Kidney (tissue), 22 donors: ENCODE data around the gene STAMBPL1. TPM values are rescaled to one million over a fixed set of nuclear protein-coding genes. Genes with fewer than 3 reads are reported as not detected.

Experiments
- DNase-seq, 5 donors: peaks; one replicate each; pipeline ENCODE4 v3.0.0-alpha.2; 2013 to 2020
- FAIRE-seq: peaks from 2 replicates; lab custom pipeline; 2012; peaks lifted over from hg19 to GRCh38; lab: Jason Lieb, UNC
- H3K27ac ChIP-seq, 2 donors: one replicate each; pipeline ENCODE4 v1.7.0; 2013; ENCODE audit warnings: low read depth in 2 of 2, low read length in 2 of 2, inconsistent platforms in 1 of 2
- H3K27me3 ChIP-seq: one replicate; pipeline ENCODE4 v1.7.1; 2013; ENCODE audit warnings: low read length, inconsistent platforms; ENCODE audit not compliant: control insufficient read depth, insufficient read depth
- H3K36me3 ChIP-seq, 3 donors: one replicate each; pipeline versions ENCODE4 v1.7.0 to v1.7.1; 2013; ENCODE audit warnings: low read length in 3 of 3, control low read depth in 1 of 3, inconsistent platforms in 1 of 3; ENCODE audit not compliant: insufficient read depth in 3 of 3, control insufficient read depth in 2 of 3
- H3K4me1 ChIP-seq, 3 donors: one replicate each; pipeline versions ENCODE4 v1.7.0 to v1.7.1; 2013; ENCODE audit warnings: low read length in 3 of 3, inconsistent platforms in 1 of 3, low read depth in 1 of 3; ENCODE audit not compliant: control insufficient read depth in 2 of 3, insufficient read depth in 2 of 3
- H3K4me3 ChIP-seq, 3 donors: one replicate each; pipeline versions ENCODE4 v1.7.0 to v1.8.1; 2013; ENCODE audit warnings: low read length in 3 of 3, control low read depth in 1 of 3, inconsistent platforms in 1 of 3
- H3K9ac ChIP-seq, 3 donors: one replicate each; pipeline versions ENCODE4 v1.7.0 to v1.7.1; 2013; ENCODE audit warnings: low read length in 3 of 3, control low read depth in 1 of 3, inconsistent platforms in 1 of 3
- H3K9me3 ChIP-seq, 3 donors: one replicate each; pipeline versions ENCODE4 v1.7.0 to v1.7.1; 2013; ENCODE audit warnings: low read length in 3 of 3, control low read depth in 1 of 3, inconsistent platforms in 1 of 3; ENCODE audit not compliant: control insufficient read depth in 2 of 3, insufficient read depth in 1 of 3
- intact Hi-C: fragments of 100-400 bp; cut with DNase I; formaldehyde crosslinking; loops from one replicate; pipeline ENCODE4 v1.11.1; 2022
- long read RNA-seq, 10 donors: library from polyadenylated mRNA in 1 of 10; unstranded in 1 of 10; transcript quantifications; one replicate each; pipeline ENCODE4 v2.0.0 and lab custom pipeline, GENCODE V29; 2021 to 2026
- polyA plus RNA-seq: library from polyadenylated mRNA; stranded (reverse); fragments of 350-450 nt; fragmentation: Illumina TruSeq; extraction: RNeasy Lipid Tissue Mini Kit (QIAGEN cat#74804); gene quantifications from one replicate; pipeline ENCODE4 v1.2.3, GENCODE V29; 2014; ENCODE audit warnings: low read depth, low replicate concordance; ENCODE audit not compliant: insufficient read depth
- total RNA-seq: library from RNA; stranded (reverse); fragmentation: NEBNext Ultra II Directional; extraction: Animal tissue kit (Norgen Biotek cat#: 25700); gene quantifications from one replicate; pipeline ENCODE4 v1.2.1, GENCODE V29; 2021
- TF ChIP-seq, protein P1 (sequence below): IDR thresholded peaks from 3 replicates; pipeline ENCODE4 v1.5.1; 2012; ENCODE audit warnings: mild to moderate bottlenecking, moderate library complexity, borderline replicate concordance; ENCODE audit not compliant: insufficient read depth; ENCODE audit errors: extremely low read depth
- donor health status: control.
- donor health status: control.
- donor health status: control.
- donor health status: control.
- donor health status: control.
- donor health status: DM: yes; HTN: yes; CAD: no.
- donor health status: Normal renal cell carcinoma (clear cell type).

The STAMBPL1 gene
- total RNA-seq (6.9 TPM), polyA plus RNA-seq (3.0 TPM)
- long read RNA-seq, donor 1, result 0 reads
- long read RNA-seq, donor 2, result 0 reads
- long read RNA-seq, donor 3, partial matches to known transcripts, result 45 of 82 reads
- long read RNA-seq, donor 3, other reads (novel, unspliced or antisense), result 36 of 82 reads
- long read RNA-seq, donor 4, result 0 reads
- long read RNA-seq, donor 5, result 0 reads
- long read RNA-seq, donor 6, result 0 reads
- long read RNA-seq, donor 7, partial matches to known transcripts, result 0 of 3 reads
- long read RNA-seq, donor 7, other reads (novel, unspliced or antisense), result 2 of 3 reads
- long read RNA-seq, donor 8, result 0 reads
- long read RNA-seq, donor 9, result 0 reads
- long read RNA-seq, donor 10, result 0 reads

DNA sequence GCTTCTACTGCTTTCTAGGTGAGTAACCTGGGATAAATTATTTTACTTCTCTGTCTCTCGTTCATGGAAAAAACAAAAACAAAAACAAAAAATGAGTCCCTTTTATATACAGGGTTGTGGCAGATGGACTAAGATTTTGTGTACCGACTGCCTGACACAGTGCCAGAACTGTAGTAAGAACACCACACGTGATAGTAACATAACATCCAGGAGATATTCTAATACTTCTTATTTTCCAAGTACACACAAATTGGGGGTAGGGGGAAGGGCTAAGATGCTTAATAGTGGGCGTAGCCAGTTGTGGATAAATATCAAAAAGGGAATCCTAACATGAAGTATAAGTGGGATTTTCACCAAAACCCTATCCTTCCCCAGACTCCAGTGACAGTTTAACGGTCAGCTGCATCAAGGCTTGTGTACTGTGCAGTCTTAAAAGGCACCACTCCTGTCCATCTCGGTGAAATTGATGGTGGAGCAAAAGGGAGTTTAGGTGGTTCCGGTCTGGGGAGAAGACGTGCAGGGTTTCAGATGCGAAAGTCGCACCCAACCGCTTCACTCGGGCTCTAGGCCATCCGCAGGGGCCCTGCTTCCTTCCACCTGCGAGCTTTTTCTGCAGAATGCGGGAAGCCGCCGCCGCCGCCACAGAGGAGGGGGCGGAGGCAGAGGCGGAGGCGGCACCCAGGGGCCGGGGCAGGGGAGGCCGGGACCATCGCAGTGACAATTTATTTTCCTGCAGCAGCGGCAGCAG lies at the start of gene STAMBPL1:
Gene STAMBPL1, plus strand, starts transcription at position 712 of the 748 bp plus-strand sequence. CDS start 21,464 bp downstream, outside the sequence.
- Histone ChIP-seq H3K9ac (peak within 1 kb of the TSS; percentile 38 to 73 (median 70)), H3K36me3 (no peaks in the 10 kb centered on the region), H3K27ac (peak within 1 kb of the TSS; percentile 81 to 93), H3K4me1 (peaks cover 0 to 5% (median 0%) of the 10 kb centered on the region in 3 donors), H3K4me3 (peak within 1 kb of the TSS; percentile 62 to 86 (median 82)), H3K27me3 (peaks cover 3% of the 10 kb centered on the region), H3K9me3 (no peaks in the 10 kb centered on the region)
- FAIRE-seq (no peak), DNase-seq (peak in 1 of 5 donors; percentile 54)
- TF ChIP-seq, protein P1, sequence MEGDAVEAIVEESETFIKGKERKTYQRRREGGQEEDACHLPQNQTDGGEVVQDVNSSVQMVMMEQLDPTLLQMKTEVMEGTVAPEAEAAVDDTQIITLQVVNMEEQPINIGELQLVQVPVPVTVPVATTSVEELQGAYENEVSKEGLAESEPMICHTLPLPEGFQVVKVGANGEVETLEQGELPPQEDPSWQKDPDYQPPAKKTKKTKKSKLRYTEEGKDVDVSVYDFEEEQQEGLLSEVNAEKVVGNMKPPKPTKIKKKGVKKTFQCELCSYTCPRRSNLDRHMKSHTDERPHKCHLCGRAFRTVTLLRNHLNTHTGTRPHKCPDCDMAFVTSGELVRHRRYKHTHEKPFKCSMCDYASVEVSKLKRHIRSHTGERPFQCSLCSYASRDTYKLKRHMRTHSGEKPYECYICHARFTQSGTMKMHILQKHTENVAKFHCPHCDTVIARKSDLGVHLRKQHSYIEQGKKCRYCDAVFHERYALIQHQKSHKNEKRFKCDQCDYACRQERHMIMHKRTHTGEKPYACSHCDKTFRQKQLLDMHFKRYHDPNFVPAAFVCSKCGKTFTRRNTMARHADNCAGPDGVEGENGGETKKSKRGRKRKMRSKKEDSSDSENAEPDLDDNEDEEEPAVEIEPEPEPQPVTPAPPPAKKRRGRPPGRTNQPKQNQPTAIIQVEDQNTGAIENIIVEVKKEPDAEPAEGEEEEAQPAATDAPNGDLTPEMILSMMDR, result no peak
- intact Hi-C loops, result no loop called here

DNA sequence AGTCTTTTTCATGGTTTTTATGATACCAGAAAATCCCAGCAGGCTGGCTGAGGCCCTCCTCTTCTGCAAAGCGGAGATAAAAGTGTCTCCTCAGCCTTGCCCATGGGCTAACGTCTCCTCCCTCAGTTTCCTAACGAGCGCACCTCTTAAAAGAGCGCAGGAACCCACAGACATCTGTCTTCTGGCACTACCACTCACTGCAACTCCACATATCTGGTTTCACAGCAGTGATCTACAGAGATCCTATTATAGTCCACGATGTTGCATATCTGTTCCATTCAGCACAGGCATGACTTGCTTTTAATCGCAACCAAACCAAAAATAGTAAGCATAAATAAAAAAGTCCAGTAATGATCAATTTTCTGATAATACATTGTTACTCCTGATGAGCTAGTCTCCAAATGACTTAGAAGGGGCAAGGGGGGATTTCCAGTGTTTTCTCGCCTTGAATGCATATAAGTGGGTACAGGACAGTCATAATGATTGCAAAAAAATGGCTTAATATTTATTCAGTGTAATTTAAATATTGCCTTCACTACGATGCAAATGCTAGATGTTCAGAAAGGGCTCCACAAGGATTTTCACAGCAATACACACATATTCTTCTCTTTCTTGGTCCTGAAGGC lies 49.3 kb upstream of the STAMBPL1 start:
- Histone ChIP-seq H3K27ac (no peak overlapping the region), H3K9me3 (no peaks in the 10 kb centered on the region), H3K4me1 (no peaks in the 10 kb centered on the region), H3K27me3 (no peaks in the 10 kb centered on the region), H3K9ac (no peak overlapping the region), H3K36me3 (no peaks in the 10 kb centered on the region), H3K4me3 (no peak overlapping the region)
- intact Hi-C loops, result loop anchor here (5.0 kb wide), 1 partner anchor 102 kb away; no protein-coding TSS in a partner anchor
- no peak for FAIRE-seq
- DNase-seq, result no peak
- TF ChIP-seq, protein P1, result no peak

DNA sequence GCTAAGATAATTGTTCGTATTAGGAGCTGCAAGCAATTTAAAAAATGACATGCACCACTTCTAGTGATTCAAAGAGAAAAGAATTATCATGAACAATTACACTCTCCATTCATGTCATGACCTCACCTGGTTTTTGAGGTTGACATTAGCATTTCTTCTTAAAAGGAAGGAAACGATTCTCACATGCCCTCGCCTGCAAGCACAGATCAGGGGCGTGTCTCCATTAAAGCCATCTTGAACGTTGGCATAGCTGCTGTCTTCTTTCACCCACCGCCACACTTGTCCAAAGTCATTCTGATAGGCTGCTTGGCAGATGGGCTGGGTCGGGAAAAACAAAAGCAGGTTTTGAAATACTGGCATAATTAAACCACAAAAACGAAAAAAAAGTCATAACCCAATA lies 48.3 kb upstream of the STAMBPL1 start:
- TF ChIP-seq, protein P1, result no peak
- no peak overlapping the region for H3K9ac ChIP-seq
- no peaks in the 10 kb centered on the region for H3K27me3 ChIP-seq
- no peak overlapping the region for H3K27ac ChIP-seq
- H3K9me3 ChIP-seq, result no peaks in the 10 kb centered on the region
- H3K4me3 ChIP-seq, result no peak overlapping the region
- no peak for DNase-seq
- no peak for FAIRE-seq
- no peaks in the 10 kb centered on the region for H3K36me3 ChIP-seq
- intact Hi-C loops, result loop anchor here (5.0 kb wide), 1 partner anchor 101 kb away; no protein-coding TSS in a partner anchor
- H3K4me1 ChIP-seq, result no peaks in the 10 kb centered on the region
